ENCODE data around the gene UNC5A.

- TF ChIP-seq POLR2A (IDR thresholded peaks at IDR 0.05) (no peak), CTCF (IDR thresholded peaks at IDR 0.05) (no peak)
Observed at GRCh38 chr5:176816791-176817347, 6.5 kb downstream of the UNC5A start.

Data from heart left ventricle (tissue), 13 donors.